GM21423 (cell line): ENCODE results near the gene FPGS.

Source experiments
- ATAC-seq: cut with Tn5 transposase; IDR thresholded peaks from one replicate; pipeline ENCODE4 v1.9.1; 2021; ENCODE audit warnings: mild to moderate bottlenecking, moderate library complexity; ENCODE audit not compliant: unreplicated experiment

Gene FPGS

GRCh38 chr9:127786773-127787104 is 15.9 kb upstream of the FPGS start:
- no peak for ATAC-seq

- ATAC-seq = no peak
Measured at GRCh38 chr9:127788337-127789011, 14.2 kb upstream of the FPGS start.

- ATAC-seq = no peak
Measured at GRCh38 chr9:127789179-127789578, 13.5 kb upstream of the FPGS start.

GRCh38 chr9:127790094-127790855 is 12.4 kb upstream of the FPGS start:
- no peak for ATAC-seq

- ATAC-seq = no peak
Measured at GRCh38 chr9:127791085-127791484, 11.6 kb upstream of the FPGS start.

GRCh38 chr9:127792417-127793031 is 10.2 kb upstream of the FPGS start:
- ATAC-seq = no peak

GRCh38 chr9:127793093-127793708 is 9.5 kb upstream of the FPGS start:
- ATAC-seq = no peak

GRCh38 chr9:127794001-127794791 is 8.5 kb upstream of the FPGS start:
- ATAC-seq = no peak

- no peak for ATAC-seq
Measured at GRCh38 chr9:127796225-127796813, 6.4 kb upstream of the FPGS start.

GRCh38 chr9:127796852-127797370 is 5.8 kb upstream of the FPGS start:
- no peak for ATAC-seq

- no peak for ATAC-seq
Measured at GRCh38 chr9:127801955-127802575, 617 bp upstream of the FPGS start.

- no peak for ATAC-seq
Measured at GRCh38 chr9:127803507-127804352, 1.0 kb downstream of the FPGS start.

GRCh38 chr9:127805620-127806019 is 2.9 kb downstream of the FPGS start:
- no peak for ATAC-seq

- no peak for ATAC-seq
Measured at GRCh38 chr9:127806871-127807270, 4.2 kb downstream of the FPGS start.

GRCh38 chr9:127808347-127809001 is 5.8 kb downstream of the FPGS start:
- no peak for ATAC-seq

- no peak for ATAC-seq
Measured at GRCh38 chr9:127809002-127809539, 6.4 kb downstream of the FPGS start.

- ATAC-seq = no peak
Measured at GRCh38 chr9:127809540-127810377, 7.1 kb downstream of the FPGS start.
